Measurements from ENCODE around the gene NIP7. TPM values are rescaled to one million over a fixed set of nuclear protein-coding genes. Genes with fewer than 3 reads are reported as not detected.

Gene NIP7
- total and polyA plus RNA-seq, 2 of the 4 experiments (the other 2 are of a cell fraction) = 14.0 to 28.3 TPM

DNA sequence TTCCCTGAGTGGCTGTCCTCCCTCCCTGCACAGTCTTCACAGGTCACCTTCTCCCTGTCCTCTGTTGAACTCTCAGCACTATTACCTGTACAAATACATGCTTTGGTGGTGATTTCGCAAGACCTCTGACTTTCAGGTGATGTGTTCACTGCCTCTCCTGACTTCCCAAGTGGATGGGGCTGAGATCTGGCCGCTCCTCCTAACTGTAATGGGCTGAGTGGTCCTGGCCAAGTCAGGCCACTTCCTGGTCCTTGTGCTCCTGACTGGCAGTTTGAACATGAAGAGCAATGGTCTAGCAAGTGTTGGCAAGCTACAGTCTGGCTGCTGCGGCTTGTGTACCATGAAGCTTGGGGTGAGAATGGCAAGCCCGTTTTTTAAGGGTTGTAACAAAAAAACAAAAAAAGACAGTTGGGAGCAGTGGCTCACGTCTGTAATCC, 23.7 kb downstream of the NIP7 start:
- no TSS peak for BruUV-seq (replicated peaks)
- Histone ChIP-seq H4K91ac (ENCODE audit: insufficient read depth, low read depth, low read length) (no peak overlapping the region), H4K8ac (ENCODE audit: low read depth in 2 of 2, low read length in 2 of 2) (no peak overlapping the region), H3K4me1 (ENCODE audit: control insufficient read depth, insufficient read depth, low read length) (no peaks in the 10 kb centered on the region; the same call in 1 of the 2 replicates), H2BK5ac (ENCODE audit: low read depth, low read length, poor library complexity, severe bottlenecking) (no peak overlapping the region), H3K9me1 (ENCODE audit: insufficient read depth, low read length) (peaks cover 7% of the 10 kb centered on the region; the same call in 1 of the 2 replicates), H3K9ac (ENCODE audit: low read depth, low read length) (no peak overlapping the region), H3K4me3 (ENCODE audit: insufficient read depth, low read depth, low read length) (no peak overlapping the region), H3K56ac (ENCODE audit: extremely low read depth, insufficient read depth, low read length) (no peak overlapping the region), H2BK20ac (ENCODE audit: low read depth, low read length) (no peak overlapping the region), H2AK9ac (replicated peaks; ENCODE audit: low read depth, low read length, poor library complexity) (no peak overlapping the region), H3K18ac (ENCODE audit: low read depth, low read length) (no peak overlapping the region), H3K14ac (replicated peaks; ENCODE audit: low read depth, low read length) (no peak overlapping the region), H2BK15ac (ENCODE audit: low read depth, low read length) (no peak overlapping the region), H2BK120ac (ENCODE audit: low read depth, low read length) (no peak overlapping the region), H3K9me3 (ENCODE audit: control insufficient read depth, insufficient read depth, low read length) (no peaks in the 10 kb centered on the region), H3K27me3 (ENCODE audit: control insufficient read depth, insufficient read depth, low read length) (no peaks in the 10 kb centered on the region), H2AK5ac (ENCODE audit: low read depth, low read length) (no peak overlapping the region), H4K5ac (ENCODE audit: low read depth, low read length) (no peak overlapping the region), H3K23ac (ENCODE audit: low read depth, low read length) (no peak overlapping the region), H3K4me2 (ENCODE audit: low read depth, low read length) (no peak overlapping the region), H3K79me1 (ENCODE audit: low read depth in 1 of 2, low read length in 2 of 2) (peaks cover 26 to 40% of the 10 kb centered on the region in 2 experiments), H2AFZ (replicated peaks; ENCODE audit: low read length, poor library complexity) (no peak overlapping the region), H3K4ac (ENCODE audit: low read depth, low read length) (no peak overlapping the region), H4K20me1 (ENCODE audit: insufficient read depth, low read length) (no peaks in the 10 kb centered on the region), H3K27ac (ENCODE audit: insufficient read depth, low read length) (no peak overlapping the region), H3K36me3 (ENCODE audit: control insufficient read depth, insufficient read depth, low read length) (peaks cover 45% of the 10 kb centered on the region)
- 90% methylated on average over 2 of the region's 5 CpGs; no CpG with 5 or more reads in 1 of the 2 experiments for WGBS, 2 experiments (ENCODE audit: extremely low coverage in 2 of 2, insufficient read length in 1 of 2)
- in situ Hi-C loops (cut with MboI; ENCODE audit: low sequenced_read_pairs) (no loop called here), dilution Hi-C loops (cut with HindIII; ENCODE audit: low sequenced_read_pairs, unreplicated experiment) (no loop called here), intact Hi-C loops (cut with micrococcal nuclease) (no loop called here)
- ChIA-PET POLR2A (ENCODE audit: unreplicated experiment) (no interaction called here), CTCF (no interaction called here)
- DNase-seq (no peak), ATAC-seq (ENCODE audit: low read depth) (no peak)
- TF ChIP-seq RAD21 (IDR thresholded peaks at IDR 0.05; ENCODE audit: low read length) (no peak), MXI1 (IDR thresholded peaks at IDR 0.05; ENCODE audit: borderline replicate concordance, low read depth, low read length) (no peak), NFE2L2 (IDR thresholded peaks at IDR 0.05; ENCODE audit: low read depth, low read length) (no peak), CEBPB (IDR thresholded peaks at IDR 0.05; ENCODE audit: low read depth, low read length) (peak; percentile 86), ELK1 (IDR thresholded peaks at IDR 0.05; ENCODE audit: borderline replicate concordance, low read depth, low read length) (no peak)

All from IMR-90 (cell line).